GM21390 (cell line): ENCODE data around the gene DNAH1.
"Not testable (repeated sequence)": the region's sequence is repeated elsewhere in the genome, so short reads cannot be mapped to it uniquely, and the experiment has no call there.

Experiments
- ATAC-seq: cut with Tn5 transposase; IDR thresholded peaks from one replicate; pipeline ENCODE4 v1.9.1; 2021; ENCODE audit not compliant: unreplicated experiment

Gene DNAH1

DNA sequence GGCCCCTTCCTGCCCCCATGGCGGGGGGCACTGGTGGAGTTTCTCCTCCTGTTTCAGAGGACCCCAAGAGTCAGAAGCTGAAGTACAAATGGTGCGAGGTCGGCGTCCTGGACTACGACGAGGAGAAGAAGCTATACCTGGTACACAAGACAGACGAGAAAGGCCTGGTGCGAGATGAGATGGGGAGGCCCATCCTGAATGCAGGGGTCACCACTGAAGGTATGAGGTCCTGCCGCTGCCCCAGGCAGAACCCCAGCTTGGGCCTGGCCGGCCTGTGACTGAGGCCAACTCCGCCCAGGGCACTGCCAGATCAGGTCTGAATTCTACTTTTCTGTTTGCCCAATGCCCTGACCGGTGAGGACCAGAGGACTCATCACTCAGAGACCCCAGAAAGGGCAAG, 15.0 kb downstream of the DNAH1 start:
- ATAC-seq: no peak

DNA sequence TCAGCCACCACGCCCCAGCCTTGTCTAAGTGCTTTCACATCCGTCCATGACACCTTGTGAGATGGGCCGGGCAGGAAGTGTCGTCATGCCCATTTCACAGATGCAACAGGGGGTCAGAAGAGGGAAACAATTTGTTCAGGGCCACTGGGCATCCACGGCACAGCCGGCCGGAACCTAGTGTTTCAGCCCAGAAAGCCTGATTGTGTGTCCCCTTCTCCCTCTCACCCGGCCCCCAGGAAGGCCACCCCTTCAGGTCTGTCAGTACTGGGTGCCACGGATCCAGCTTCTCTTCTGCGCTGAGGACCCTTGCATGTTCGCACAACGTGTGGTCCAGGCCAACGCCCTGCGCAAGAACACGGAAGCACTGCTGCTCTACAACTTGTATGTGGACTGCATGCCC, 15.8 kb downstream of the DNAH1 start:
- no peak for ATAC-seq

- no peak for ATAC-seq
Observed at GRCh38 chr3:52333869-52334557, 17.9 kb downstream of the DNAH1 start.

GRCh38 chr3:52338131-52338530, 22.0 kb downstream of the DNAH1 start:
- not testable (repeated sequence) for ATAC-seq

GRCh38 chr3:52339612-52340011, 23.5 kb downstream of the DNAH1 start:
- ATAC-seq: no peak

GRCh38 chr3:52341123-52341522, 25.0 kb downstream of the DNAH1 start:
- ATAC-seq: no peak

DNA sequence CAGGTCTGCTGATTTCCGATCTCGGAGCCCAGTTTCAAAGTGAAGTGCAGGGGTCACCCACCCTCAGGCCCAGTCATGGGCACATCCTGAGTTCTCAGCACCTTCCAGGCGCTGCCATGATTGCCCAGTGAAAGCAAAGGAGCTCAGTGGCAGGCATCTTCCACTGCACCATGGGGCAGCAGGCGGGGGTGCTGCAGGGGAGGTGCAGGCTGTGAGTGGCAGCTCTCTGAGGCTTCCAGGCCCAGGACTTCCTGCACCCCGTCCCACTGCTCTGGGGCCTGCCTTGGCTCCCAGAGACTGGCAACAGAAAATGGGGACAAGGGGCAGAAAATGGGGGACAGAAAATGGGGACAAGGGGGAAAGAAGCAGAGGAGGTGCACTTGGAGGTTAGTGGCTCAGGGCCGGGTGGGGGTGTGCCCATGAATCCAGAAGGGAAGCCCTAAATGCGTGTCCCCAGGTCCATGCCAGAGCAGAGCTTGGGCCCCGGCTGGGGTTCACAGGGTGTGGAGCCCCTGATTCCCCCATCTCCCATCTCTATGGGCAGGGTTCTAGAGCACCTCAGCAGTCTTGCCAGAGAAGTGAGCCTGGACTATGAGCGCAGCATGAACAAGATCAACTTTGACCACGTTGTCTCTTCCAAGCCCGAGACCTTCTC, 28.0 kb downstream of the DNAH1 start:
- ATAC-seq: no peak

DNA sequence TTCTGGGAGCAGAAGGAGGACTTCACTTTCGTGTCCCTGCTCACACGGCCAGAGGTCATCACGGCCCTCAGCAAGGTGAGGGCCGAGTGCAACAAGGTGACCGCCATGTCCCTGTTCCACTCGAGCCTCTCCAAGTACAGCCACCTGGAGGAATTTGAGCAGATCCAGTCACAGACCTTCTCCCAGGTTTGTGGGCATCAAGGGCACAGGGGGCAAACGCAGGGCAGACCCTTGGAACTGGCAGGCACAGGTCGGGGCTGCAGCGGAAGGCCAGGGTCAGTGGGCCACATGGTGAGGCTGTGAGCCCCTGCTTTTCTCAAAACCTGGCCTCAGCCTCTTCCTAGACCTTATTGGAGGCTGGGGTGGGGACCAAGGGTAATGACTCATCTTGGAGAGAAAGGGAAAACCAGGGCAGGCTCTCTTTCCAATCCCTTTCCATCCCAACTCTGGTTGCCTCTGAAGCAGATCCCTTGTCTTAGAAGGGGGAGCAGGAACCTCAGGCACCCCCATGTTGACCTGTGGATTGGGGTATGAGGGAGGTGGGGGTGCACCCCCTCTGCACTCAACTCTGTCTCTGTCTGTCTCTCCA, 29.5 kb downstream of the DNAH1 start:
- ATAC-seq: no peak

DNA sequence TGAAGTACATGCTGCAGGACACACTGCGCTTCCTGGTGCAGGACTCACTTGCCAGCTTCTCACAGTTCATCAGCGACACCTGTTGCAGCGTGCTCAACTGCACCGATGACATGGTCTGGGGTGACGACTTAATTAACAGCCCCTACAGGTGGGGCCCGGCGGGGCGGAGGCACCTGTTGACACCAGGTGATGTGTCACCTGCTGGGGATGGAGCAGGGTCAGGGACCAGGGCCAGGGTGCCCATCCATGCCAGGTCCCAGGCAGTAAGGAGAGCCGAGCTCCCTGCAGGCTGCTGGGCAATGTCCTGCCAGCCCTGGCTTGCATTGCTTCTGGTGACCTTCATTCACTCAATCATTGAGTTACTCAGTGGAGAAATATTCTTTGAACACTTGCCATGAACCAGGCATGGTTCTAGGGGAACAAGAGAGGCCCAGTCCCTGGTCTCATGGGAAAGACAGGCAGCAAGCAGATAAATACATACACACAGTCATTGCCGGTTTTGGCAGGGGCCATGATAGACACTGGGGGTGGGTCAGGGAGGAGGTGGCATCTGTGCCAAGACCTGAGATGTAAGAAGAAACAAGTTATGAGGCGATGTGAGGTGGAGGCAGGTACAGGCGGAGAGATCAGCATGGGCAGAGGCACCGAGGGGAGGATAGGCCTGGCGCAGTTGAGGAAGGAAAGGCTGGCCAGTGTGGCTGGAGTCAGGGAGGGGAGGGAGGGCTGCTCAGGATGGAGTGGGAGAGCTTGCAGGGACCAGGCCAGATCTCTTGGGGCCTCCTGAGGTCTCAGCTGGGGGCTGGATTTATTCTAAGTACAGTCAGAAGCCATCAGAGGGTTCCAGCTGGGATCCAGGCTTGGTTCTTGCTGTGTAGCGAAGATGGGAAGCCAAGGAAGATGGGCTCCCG, 30.8 kb downstream of the DNAH1 start:
- no peak for ATAC-seq

GRCh38 chr3:52347716-52348635, 31.9 kb downstream of the DNAH1 start:
- ATAC-seq: no peak

DNA sequence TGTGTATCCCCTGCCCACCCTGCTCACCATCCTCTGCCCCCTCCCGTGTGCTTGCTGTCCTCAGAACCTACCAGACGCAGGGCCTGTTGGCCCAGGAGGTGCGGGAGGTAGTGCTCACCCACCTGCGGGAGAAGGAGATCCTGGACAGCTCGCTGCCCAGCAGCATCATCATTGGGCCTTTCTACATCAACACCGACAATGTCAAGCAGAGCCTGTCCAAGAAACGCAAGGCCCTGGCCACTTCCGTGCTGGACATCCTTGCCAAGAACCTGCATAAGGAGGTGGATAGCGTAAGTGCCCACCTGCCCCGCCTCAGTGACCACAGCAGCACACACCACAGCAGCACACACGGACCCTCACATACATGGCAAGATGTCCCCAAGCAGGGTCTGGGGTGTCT, 33.0 kb downstream of the DNAH1 start:
- ATAC-seq: no peak

- ATAC-seq: no peak
Observed at GRCh38 chr3:52349611-52350395, 33.7 kb downstream of the DNAH1 start.

DNA sequence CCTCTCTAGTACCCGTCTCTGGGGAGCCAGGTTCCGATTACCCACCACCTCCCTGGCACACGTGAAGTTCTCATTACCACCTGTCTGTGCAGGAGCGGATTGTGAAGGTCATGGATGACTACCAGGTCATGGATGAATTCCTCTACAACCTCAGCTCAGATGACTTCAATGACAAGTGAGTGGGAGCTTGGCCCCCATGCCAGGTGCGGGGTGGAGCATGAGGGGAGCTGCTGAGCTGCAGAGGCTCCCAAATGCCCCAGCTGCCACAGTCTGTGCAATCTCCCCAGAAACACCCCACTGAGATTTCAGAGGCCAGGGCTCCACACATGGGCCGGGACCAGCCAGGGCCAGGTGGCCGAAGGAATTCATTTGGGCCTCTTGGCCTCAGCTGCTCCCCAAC, 34.3 kb downstream of the DNAH1 start:
- no peak for ATAC-seq

DNA sequence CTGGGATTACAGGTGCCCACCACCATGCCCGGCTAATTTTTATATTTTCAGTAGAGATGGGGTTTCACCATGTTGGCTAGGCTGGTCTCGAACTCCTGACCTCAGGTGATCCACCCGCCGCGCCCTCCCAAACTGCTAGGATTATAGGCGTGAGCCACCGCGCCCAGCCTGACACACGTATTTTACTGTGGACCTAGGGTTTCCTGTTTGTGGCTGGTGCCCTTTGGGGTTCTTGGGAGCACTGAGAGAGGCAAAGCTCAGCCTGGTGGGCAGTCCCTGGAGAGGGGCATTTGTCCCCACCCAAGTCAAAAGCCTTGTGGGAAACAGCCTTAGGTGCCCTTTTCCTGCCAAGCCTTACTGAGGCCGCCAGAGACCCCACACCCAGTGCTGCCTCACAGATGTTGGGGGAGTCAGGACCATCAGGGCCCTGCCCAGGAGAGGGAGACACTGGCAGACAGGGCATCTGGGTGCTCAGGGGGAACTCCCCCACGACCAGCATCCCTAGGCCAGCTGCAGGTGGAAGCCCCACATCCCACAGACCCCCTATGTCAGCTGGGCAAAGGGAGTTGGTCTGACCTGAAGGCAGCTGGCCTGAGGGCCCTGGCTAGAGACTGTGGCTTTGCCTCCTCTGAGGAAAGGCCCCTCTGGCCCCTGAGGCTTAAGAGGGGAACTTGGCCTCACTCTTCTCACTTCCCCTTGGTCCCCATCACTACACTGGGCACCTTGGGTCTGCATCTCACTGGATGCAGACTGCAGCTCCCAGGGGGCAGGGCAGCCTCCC, 35.1 kb downstream of the DNAH1 start:
- ATAC-seq: no peak

DNA sequence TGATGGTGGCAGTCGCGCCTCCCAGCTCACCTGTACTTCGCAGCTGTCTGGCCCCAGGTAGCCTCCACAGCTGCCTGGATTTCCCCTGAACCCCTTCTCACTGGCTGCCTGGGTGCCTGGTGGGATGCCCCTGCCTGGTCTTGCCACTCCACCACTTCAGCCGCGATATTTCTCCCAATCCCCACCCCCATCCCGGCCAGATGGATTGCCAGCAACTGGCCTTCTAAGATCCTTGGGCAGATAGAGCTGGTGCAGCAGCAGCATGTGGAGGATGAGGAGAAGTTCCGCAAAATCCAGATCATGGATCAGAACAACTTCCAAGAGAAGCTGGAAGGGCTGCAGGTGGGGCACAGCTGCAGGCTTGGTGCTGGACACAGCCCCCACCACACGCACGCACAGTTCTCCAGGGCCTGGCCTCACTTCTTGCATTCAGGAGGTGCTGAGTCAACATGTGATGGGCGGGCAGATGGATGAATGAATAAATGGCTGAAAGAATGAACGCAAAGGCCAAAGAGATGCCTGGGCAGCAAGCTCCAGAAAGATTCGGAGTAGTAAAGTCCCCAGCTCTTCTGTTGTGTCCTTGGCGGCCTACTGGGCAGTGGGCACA, 35.7 kb downstream of the DNAH1 start:
- no peak for ATAC-seq

DNA sequence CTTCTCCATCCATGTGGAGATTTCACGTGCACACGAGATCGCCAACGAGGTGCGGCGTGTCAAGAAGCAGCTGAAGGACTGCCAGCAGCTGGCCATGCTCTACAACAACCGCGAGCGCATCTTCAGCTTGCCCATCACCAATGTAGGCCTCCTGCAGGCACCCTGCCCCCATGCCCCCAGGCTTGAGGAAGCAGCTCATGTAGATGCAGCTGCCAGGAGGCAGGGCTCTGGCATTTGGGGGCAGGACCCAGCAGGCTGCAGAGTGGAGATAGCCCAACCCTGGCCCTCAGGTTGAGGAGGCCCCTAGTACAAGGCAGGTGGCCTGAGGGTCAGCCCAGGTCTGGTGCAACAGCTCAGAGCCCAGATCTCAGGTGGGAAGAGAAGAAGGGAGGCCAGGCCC, 36.4 kb downstream of the DNAH1 start:
- no peak for ATAC-seq

DNA sequence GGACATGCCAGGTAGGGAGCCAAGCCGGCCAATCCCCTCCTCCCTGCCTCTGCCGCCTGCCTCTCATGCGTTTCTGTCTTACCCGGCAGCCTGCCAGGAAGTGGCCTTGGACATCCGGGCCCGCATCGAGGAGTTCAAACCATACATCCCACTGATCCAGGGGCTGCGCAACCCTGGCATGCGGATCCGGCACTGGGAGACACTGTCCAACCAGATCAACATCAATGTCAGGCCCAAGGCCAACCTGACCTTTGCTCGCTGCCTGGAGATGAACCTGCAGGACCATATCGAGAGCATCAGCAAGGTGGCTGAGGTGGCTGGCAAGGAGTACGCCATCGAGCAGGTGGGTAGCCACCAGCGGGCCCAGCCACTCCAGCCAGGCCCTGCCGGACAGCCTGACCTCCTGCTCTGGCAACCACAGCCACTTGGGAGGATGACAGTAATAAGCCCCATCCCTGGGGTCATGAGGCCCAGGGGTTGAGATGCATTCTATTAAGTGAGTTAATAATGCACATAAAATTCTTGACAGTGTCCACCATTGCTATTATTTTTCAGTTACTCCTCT, 37.3 kb downstream of the DNAH1 start:
- no peak for ATAC-seq

DNA sequence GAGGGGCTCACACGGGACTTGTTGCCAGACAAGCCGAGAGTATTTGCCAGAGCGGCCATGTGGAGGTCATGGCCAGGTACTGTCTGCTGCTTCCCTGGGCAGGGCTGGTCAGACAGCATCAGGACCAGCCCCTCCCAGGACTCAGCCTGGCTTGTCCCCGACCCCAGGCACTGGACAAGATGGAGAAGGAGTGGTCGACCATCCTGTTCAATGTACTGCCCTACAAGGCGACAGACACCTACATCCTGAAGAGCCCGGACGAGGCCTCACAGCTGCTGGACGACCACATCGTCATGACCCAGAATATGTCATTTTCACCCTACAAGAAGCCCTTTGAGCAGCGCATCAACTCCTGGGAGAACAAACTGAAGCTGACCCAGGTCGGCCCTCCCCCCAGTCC, 38.6 kb downstream of the DNAH1 start:
- ATAC-seq: no peak
